Activated T-helper 17 cell treated with anti-CD3 and anti-CD28 coated beads, Interleukin-2, amount 50 U/mL, for 72 hours (primary cell): Measurements from ENCODE around the gene SLC5A4. TPM values are rescaled to one million over a fixed set of nuclear protein-coding genes. Genes with fewer than 3 reads are reported as not detected.
"Not testable (repeated sequence)": the region's sequence is repeated elsewhere in the genome, so short reads cannot be mapped to it uniquely, and the experiment has no call there.

Experiments used
- ATAC-seq: fragments of 150-1000 bp; cut with Tn5 transposase; replicated peaks from 2 replicates; pipeline ENCODE4 v1.10.0; 2021; ENCODE audit warnings: mild to moderate bottlenecking, moderate library complexity
- H3K27ac Mint-ChIP-seq: one replicate; pipeline ENCODE4 v1.8.0; 2022; ENCODE audit warnings: mixed read lengths
- H3K27me3 Mint-ChIP-seq: one replicate; pipeline ENCODE4 v1.8.0; 2022; ENCODE audit warnings: mixed read lengths
- H3K36me3 Mint-ChIP-seq: one replicate; pipeline ENCODE4 v1.8.0; 2022; ENCODE audit warnings: low read depth, mild to moderate bottlenecking, mixed read lengths
- H3K4me1 Mint-ChIP-seq: one replicate; pipeline ENCODE4 v1.8.0; 2022; ENCODE audit warnings: mixed read lengths
- H3K4me3 Mint-ChIP-seq: one replicate; pipeline ENCODE4 v1.8.0; 2022; ENCODE audit warnings: mild to moderate bottlenecking, mixed read lengths
- H3K9me3 Mint-ChIP-seq: one replicate; pipeline ENCODE4 v1.8.0; 2022; ENCODE audit warnings: mixed read lengths
- total RNA-seq, 2 donors: library from RNA; stranded (reverse); gene quantifications; one replicate each; pipeline ENCODE4 v1.2.3, GENCODE V29; 2022

Gene SLC5A4
- total RNA-seq, 2 donors from 2014 or later, result not detected

GRCh38 chr22:32199341-32199740, 55.8 kb downstream of the SLC5A4 start:
- peaks cover 15% of the 10 kb centered on the region for H3K4me1 Mint-ChIP-seq
- no peak overlapping the region for H3K27ac Mint-ChIP-seq
- no peaks in the 10 kb centered on the region for H3K27me3 Mint-ChIP-seq
- no peaks in the 10 kb centered on the region for H3K36me3 Mint-ChIP-seq
- no peaks in the 10 kb centered on the region for H3K9me3 Mint-ChIP-seq
- H3K4me3 Mint-ChIP-seq, result no peak overlapping the region
- ATAC-seq, result no peak

- H3K9me3 Mint-ChIP-seq, H3K27ac Mint-ChIP-seq, H3K4me3 Mint-ChIP-seq, H3K36me3 Mint-ChIP-seq, ATAC-seq, H3K27me3 Mint-ChIP-seq: not testable (repeated sequence)
- H3K4me1 Mint-ChIP-seq, result peaks cover 12% of the 10 kb centered on the region
Observed at GRCh38 chr22:32197553-32198226, 57.5 kb downstream of the SLC5A4 start.

GRCh38 chr22:32195900-32196299, 59.2 kb downstream of the SLC5A4 start:
- H3K27ac Mint-ChIP-seq, H3K4me1 Mint-ChIP-seq, H3K9me3 Mint-ChIP-seq, H3K4me3 Mint-ChIP-seq, ATAC-seq, H3K36me3 Mint-ChIP-seq, H3K27me3 Mint-ChIP-seq: not testable (repeated sequence)

GRCh38 chr22:32193346-32193745, 61.8 kb downstream of the SLC5A4 start:
- not testable (repeated sequence) for H3K27me3 Mint-ChIP-seq, ATAC-seq, H3K4me1 Mint-ChIP-seq, H3K27ac Mint-ChIP-seq, H3K4me3 Mint-ChIP-seq, H3K9me3 Mint-ChIP-seq, H3K36me3 Mint-ChIP-seq

GRCh38 chr22:32191021-32191420, 64.1 kb downstream of the SLC5A4 start:
- not testable (repeated sequence) for ATAC-seq, H3K27me3 Mint-ChIP-seq, H3K4me1 Mint-ChIP-seq, H3K36me3 Mint-ChIP-seq, H3K9me3 Mint-ChIP-seq, H3K27ac Mint-ChIP-seq, H3K4me3 Mint-ChIP-seq

- Mint-ChIP-seq H3K4me3 (no peak overlapping the region), H3K4me1 (no peaks in the 10 kb centered on the region), H3K27ac (no peak overlapping the region), H3K27me3 (peaks cover 3% of the 10 kb centered on the region), H3K9me3 (no peaks in the 10 kb centered on the region), H3K36me3 (no peaks in the 10 kb centered on the region)
- ATAC-seq, result no peak
Observed at GRCh38 chr22:32185821-32186220, 69.3 kb downstream of the SLC5A4 start.

GRCh38 chr22:32183625-32184024, 71.5 kb downstream of the SLC5A4 start:
- ATAC-seq, result no peak
- Mint-ChIP-seq H3K4me1 (no peaks in the 10 kb centered on the region), H3K9me3 (no peaks in the 10 kb centered on the region), H3K27ac (no peak overlapping the region), H3K4me3 (no peak overlapping the region), H3K27me3 (peaks cover 5% of the 10 kb centered on the region), H3K36me3 (no peaks in the 10 kb centered on the region)

GRCh38 chr22:32181043-32181442, 74.1 kb downstream of the SLC5A4 start:
- Mint-ChIP-seq H3K9me3 (no peaks in the 10 kb centered on the region), H3K4me1 (no peaks in the 10 kb centered on the region), H3K27ac (no peak overlapping the region), H3K27me3 (peaks cover 7% of the 10 kb centered on the region), H3K36me3 (no peaks in the 10 kb centered on the region), H3K4me3 (no peak overlapping the region)
- no peak for ATAC-seq

- Mint-ChIP-seq H3K4me1 (no peaks in the 10 kb centered on the region), H3K9me3 (no peaks in the 10 kb centered on the region)
- ATAC-seq, result no peak
Observed at GRCh38 chr22:32177221-32177765, 77.9 kb downstream of the SLC5A4 start.

GRCh38 chr22:32175683-32176644, 79.2 kb downstream of the SLC5A4 start:
- Mint-ChIP-seq H3K36me3 (no peaks in the 10 kb centered on the region), H3K4me3 (peak overlapping the region; percentile 37), H3K27me3 (peaks cover 13% of the 10 kb centered on the region), H3K9me3 (no peaks in the 10 kb centered on the region), H3K4me1 (no peaks in the 10 kb centered on the region), H3K27ac (no peak overlapping the region)
- peak; percentile 35 for ATAC-seq

More at GRCh38 chr22:32177221-32177765, 77.9 kb downstream of the SLC5A4 start:
- Mint-ChIP-seq H3K27me3 (peaks cover 13% of the 10 kb centered on the region), H3K27ac (no peak overlapping the region), H3K36me3 (no peaks in the 10 kb centered on the region), H3K4me3 (no peak overlapping the region)

GRCh38 chr22:32175115-32175514, 80.0 kb downstream of the SLC5A4 start:
- Mint-ChIP-seq H3K4me3 (peak overlapping the region; percentile 15), H3K36me3 (no peaks in the 10 kb centered on the region), H3K27me3 (peaks cover 13% of the 10 kb centered on the region), H3K9me3 (no peaks in the 10 kb centered on the region), H3K4me1 (no peaks in the 10 kb centered on the region), H3K27ac (no peak overlapping the region)
- no peak for ATAC-seq

Other genes with a start within 250 kb of the SLC5A4 start
- not detected for gene SLC5A1, start 212.1 kb downstream of the SLC5A4 start, total RNA-seq
- gene C22orf42, start 96.0 kb downstream of the SLC5A4 start, total RNA-seq, result not detected
- under 1 TPM; 0.24 to 0.30 TPM for gene RFPL2, start 50.3 kb downstream of the SLC5A4 start, total RNA-seq
- gene RFPL3, start 102.5 kb upstream of the SLC5A4 start, total RNA-seq, result not detected
- gene RTCB, start 156.9 kb upstream of the SLC5A4 start, total RNA-seq, result 10 to 100 TPM; 52.3 to 92.2 TPM
- not detected for gene BPIFC, start 209.1 kb upstream of the SLC5A4 start, total RNA-seq
- 10 to 100 TPM; 76.4 to 79.8 TPM for gene FBXO7, start 219.5 kb upstream of the SLC5A4 start, total RNA-seq